AG04450 (cell line): ENCODE measurements around the gene CNN3. TPM values are rescaled to one million over a fixed set of nuclear protein-coding genes. Genes with fewer than 3 reads are reported as not detected.

Source experiments
- CTCF ChIA-PET: fragments of 300-600, 350-600 bp; formaldehyde crosslinking; extraction: SDS; loops from one replicate; lab custom pipeline; 2022; ENCODE audit warnings: antibody characterized with exemption, inconsistent platforms; lab: Charles Lee
- POLR2A ChIA-PET: fragments of 350-600 bp; formaldehyde crosslinking; extraction: SDS; loops from one replicate; lab custom pipeline; 2021; ENCODE audit warnings: antibody characterized with exemption, inconsistent platforms; lab: Yijun Ruan, JAX
- DNase-seq: peaks from one replicate; pipeline ENCODE4 v3.0.0-alpha.2; 2011; ENCODE audit warnings: low read depth, low spot score
- H3K27ac ChIP-seq: one replicate; pipeline ENCODE4 v1.5.1; 2012; ENCODE audit warnings: low read depth, low read length, control low read depth
- H3K27me3 ChIP-seq: one replicate; pipeline ENCODE4 v1.6.0; 2012; ENCODE audit warnings: low read length; ENCODE audit not compliant: control insufficient read depth, insufficient read depth
- H3K4me3 ChIP-seq: 2 replicates; pipeline ENCODE4 v1.5.1; 2011; ENCODE audit warnings: mild to moderate bottlenecking, low read depth, low read length, control low read depth
- H3K9me3 ChIP-seq: 2 replicates; pipeline ENCODE4 v1.5.1; 2012; ENCODE audit warnings: low read length; ENCODE audit not compliant: control insufficient read depth, insufficient read depth
- CTCF ChIP-seq: IDR thresholded peaks from 2 replicates; pipeline ENCODE4 v1.5.1; 2011; ENCODE audit warnings: low read depth, low read length, control low read depth, inconsistent platforms
- polyA plus RNA-seq: library from polyadenylated mRNA; depleted of rRNA; stranded (reverse); fragments of >200 nt; gene quantifications from 2 replicates; pipeline ENCODE4 v1.2.3, GENCODE V29; 2011

The CNN3 gene
- polyA plus RNA-seq, 1 experiment = 438 TPM

GRCh38 chr1:94962409-94963265 lies 35.7 kb upstream of the CNN3 start:
- TF ChIP-seq CTCF = no peak
- Histone ChIP-seq H3K27me3 (no peaks in the 10 kb centered on the region), H3K9me3 (no peaks in the 10 kb centered on the region), H3K4me3 (peak overlapping the region; percentile 51), H3K27ac (peak overlapping the region; percentile 39)
- CTCF ChIA-PET = interaction anchor here (0.6 kb wide), 1 partner anchor 80 kb away, joined by 4 read pairs; no protein-coding TSS in a partner anchor
- DNase-seq = no peak
- POLR2A ChIA-PET = interaction anchor here (0.7 to 0.9 kb wide), 2 partner anchors 8 to 15 kb away, joined by 3 to 7 read pairs; no protein-coding TSS in a partner anchor

- DNase-seq = no peak
- ChIA-PET POLR2A (no interaction called here), CTCF (no interaction called here)
- no peak overlapping the region for H3K27ac ChIP-seq
- H3K4me3 ChIP-seq = no peak overlapping the region
- no peaks in the 10 kb centered on the region for H3K9me3 ChIP-seq
- no peaks in the 10 kb centered on the region for H3K27me3 ChIP-seq
- no peak for TF ChIP-seq CTCF
These were observed 35.1 kb upstream of the CNN3 start for GRCh38 chr1:94961988-94962387.

- no peak for DNase-seq
- POLR2A ChIA-PET = no interaction called here
- TF ChIP-seq CTCF = no peak
- no peaks in the 10 kb centered on the region for H3K27me3 ChIP-seq
- CTCF ChIA-PET = interaction anchor here (0.7 kb wide), 4 partner anchors 10 to 155 kb away, joined by 3 to 7 read pairs (median 3); no protein-coding TSS in a partner anchor
- no peak overlapping the region for H3K27ac ChIP-seq
- no peaks in the 10 kb centered on the region for H3K9me3 ChIP-seq
- H3K4me3 ChIP-seq = no peak overlapping the region
These were observed 34.7 kb upstream of the CNN3 start for GRCh38 chr1:94961582-94961981.

GRCh38 chr1:94958081-94958480 lies 31.2 kb upstream of the CNN3 start:
- H3K27ac ChIP-seq = no peak overlapping the region
- ChIA-PET CTCF (no interaction called here), POLR2A (no interaction called here)
- no peak for DNase-seq
- H3K4me3 ChIP-seq = no peak overlapping the region
- no peak for TF ChIP-seq CTCF
- H3K9me3 ChIP-seq = no peaks in the 10 kb centered on the region; the same call in 1 of the 2 replicates
- no peaks in the 10 kb centered on the region for H3K27me3 ChIP-seq
